NCI-H2107 treated with DMSO at 0.1 percent for 48 hours (cell line): ENCODE data around the gene GEMIN5.

Experiments used
- DNase-seq: peaks from one replicate; lab custom pipeline; 2025; ENCODE audit not compliant: unreplicated experiment; lab: John Stamatoyannopoulos, UW

The GEMIN5 gene

DNA sequence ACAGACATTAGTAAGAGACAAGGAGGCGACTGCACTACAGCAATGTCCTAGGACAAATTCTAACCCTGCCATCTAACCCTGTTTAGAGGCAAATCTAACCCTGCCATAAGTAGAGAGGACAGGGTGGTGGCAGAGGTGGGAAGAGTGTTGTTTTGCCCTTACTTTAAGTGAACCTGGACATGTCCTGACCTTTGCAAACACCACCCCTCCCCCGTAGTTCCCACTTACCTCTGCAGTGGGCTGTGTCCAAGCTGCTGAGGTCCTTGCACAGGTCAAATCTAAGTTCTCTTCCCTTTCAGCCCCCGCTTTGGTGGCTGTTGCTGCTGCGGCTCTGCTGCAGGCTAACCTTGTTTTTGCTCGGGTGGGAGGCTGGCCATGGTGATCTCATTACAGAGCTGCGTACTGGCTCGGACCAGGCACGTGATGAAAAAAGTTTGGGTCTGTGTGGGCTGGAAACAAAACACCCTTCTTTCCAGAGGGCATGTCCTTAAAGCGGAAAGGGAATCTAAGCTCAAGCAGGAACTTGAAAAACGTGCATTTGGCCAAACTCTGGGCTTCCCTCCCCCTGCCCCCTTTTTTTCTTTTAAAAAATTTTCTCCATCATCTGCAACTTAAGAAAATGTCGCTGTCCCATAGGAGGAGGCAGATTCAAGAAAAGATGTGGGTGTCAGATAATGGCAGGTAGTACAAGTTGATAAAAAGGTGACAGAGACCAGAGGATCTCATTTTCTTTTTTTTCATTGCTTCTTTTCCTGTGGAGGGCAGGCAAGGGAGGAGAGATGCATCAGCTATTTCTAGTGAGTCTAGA, 87.6 kb downstream of the GEMIN5 start, which contains the start of gene FAXDC2:
Gene FAXDC2, minus strand, starts transcription at position 349 of the 808 bp plus-strand sequence. CDS start 12,425 bp downstream, outside the sequence.
- DNase-seq: no peak

DNA sequence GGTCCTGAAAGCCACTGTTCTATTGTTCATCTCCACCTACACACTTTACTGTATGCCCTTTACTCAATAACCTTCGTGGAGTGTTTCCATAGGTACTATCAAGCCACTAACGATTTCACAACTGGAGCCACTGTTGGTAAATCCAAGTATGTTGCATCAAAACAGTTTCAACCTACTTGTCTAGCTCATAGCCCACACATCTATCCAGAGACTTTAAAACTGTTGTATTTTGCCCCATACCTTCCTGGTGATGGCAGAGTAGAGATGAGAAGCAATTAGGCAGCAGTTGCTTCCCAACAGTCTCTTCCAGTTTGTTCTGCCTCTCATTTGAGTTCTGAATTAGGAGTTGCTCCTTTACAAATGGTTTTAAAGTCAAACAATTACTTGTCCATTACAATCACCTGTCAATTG, 88.2 kb downstream of the GEMIN5 start:
- DNase-seq: no peak

DNA sequence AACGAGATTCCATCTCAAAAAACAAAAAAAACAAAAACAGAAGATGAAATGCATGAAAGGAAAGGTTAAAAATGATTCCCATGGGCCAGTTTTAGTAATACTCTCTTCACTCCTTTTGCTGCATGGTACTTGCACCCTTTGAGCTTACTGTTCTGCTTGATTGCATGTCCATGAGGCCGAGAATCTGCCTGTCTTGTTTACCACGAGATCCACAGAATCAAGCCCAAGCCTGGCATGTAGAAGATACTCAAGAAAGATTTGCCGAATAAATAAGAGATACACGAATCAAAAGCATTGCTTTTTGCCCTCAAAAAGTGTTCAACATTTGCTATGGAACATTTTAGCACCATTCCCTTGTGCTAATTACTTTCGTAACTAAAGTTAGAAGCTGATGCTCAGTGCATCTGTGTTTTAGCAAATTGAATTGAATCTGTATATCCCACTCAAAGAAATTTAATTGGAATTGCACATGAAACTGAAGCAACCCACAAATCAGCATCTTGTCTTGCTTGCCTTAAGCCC, 88.7 kb downstream of the GEMIN5 start:
- no peak for DNase-seq

DNA sequence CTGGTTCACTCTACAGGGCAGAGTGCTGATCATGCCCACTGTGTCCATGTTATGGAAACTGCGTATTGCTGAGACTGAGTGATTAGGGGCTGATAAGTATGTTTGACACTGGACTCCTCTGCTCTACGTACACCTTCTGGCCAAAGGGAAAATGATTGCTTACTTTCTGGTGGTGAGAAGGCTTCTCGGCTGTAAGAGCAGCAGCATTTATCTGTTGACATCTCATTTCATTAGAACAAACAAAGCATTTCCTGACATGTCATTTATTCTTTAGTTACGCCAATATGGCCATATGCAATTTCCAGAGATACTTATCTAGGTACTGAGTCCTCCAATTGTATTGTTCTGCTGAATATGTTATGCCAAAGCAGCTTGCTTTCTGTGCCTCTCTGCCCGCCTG, 93.2 kb downstream of the GEMIN5 start:
- DNase-seq: no peak

DNA sequence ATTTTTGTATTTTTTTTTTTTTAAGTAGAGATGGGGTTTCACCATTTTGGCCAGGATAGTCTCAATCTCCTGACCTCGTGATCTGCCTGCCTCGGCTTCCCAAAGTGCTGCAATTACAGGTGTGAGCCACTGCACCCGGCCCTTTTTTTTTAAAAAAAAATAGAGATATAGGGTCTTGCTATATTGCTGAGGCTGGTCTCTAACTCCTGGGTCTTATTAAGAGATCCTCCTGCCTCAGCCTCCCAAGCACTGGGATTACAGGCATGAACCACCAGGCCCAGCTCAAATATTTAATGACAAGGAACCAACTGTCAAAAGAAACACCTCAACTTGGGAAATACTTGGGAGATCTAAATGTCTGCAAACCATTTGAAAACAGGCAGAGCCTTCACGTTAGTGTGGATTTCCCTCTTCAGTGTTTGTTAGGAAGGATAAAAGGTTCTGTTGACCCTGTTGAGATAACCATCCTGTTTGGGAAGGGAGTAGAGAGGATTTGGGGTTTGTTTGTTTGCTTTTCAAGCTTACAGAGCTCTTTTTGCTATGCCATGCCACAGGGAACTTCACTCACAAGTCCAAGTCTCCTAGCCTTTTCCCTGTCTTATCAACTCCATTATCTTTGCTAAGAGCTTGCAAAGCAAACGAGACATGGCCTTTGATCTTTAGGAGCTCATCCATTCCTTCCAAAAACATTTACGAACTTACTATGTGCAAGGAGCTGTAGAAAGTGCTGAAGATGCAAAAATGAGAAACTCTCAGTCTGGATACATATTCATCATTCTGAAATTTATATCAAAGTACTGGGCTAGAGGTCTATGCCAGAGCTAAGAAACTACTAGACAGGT, 95.1 kb downstream of the GEMIN5 start:
- no peak for DNase-seq

DNA sequence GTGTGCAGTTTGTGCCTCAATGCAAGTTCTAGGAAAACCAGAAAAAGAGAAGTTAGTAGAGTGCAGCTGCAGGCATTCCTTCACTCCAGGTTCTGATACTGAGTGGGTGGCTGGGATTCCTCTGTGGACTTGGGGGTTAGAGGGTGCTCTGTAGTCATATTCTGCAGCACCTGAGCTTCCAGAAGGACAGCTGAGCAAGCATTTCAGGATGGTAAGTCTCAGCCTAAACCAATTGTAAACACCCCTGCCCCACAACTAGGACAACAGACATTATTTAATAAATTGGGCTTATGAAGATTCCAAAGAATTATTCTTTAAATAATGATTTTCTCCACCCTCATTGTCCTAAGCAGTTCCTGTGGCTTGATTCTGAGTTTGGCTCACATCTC, 96.7 kb downstream of the GEMIN5 start:
- no peak for DNase-seq

DNA sequence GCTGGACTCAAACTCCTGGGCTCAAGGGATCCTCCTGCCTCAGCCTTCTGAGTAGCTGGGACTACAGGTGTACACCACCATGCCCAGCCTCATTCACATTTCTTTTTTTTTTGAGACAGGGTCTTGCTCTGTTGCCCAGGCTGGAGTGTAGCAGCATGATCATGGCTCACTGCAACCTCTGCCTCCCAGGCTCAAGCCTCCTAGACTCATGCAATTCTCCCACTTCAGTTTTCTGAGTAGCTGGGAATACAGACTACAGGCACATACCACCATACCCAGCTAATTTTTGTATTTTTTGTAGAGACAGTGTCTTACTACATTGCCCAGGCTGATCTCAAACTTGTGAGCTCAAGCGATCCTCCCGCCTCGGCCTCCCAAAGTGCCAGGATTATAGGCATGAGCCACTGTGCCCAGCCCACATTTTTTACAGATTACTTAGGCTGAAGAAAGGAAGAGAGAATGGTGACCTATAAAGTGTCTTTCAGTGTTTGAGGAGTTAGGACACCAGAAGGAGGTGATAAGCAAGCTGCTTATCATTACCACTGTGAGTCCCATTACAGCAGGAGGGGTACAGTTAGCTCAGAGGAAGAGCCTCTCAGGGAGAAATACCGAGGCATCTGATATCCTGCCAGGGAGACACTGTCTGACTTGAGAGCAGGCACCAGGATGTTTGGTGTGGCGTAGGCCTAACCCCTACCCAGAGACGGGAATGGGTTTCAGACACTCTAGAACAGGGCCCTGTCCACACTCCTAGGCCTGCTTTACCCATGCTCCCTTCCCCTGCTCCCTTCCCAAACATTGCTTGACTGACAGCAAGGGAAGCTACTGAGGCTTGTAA, 97.4 kb downstream of the GEMIN5 start:
- no peak for DNase-seq
